CD4-positive, alpha-beta T cell treated with Interleukin-1 beta for 1 hour (primary cell): Measurements from ENCODE around the gene DEAF1.
A peak's percentile ranks its signal among the peaks of the same experiment; 100 is the strongest.
"Not testable (repeated sequence)": the region's sequence is repeated elsewhere in the genome, so short reads cannot be mapped to it uniquely, and the experiment has no call there.

Experiments used
- DNase-seq, 2 donors: peaks; one replicate each; pipeline ENCODE4 v3.0.0-alpha.2; 2020 to 2022

Gene DEAF1

GRCh38 chr11:699753-700152 is 4.7 kb upstream of the DEAF1 start:
- DNase-seq: no peak

- no peak for DNase-seq
Observed at GRCh38 chr11:699116-699508, 4.1 kb upstream of the DEAF1 start.

- DNase-seq: no peak
Observed at GRCh38 chr11:698493-699115, 3.6 kb upstream of the DEAF1 start.

- no peak for DNase-seq
Observed at GRCh38 chr11:697811-698311, 2.8 kb upstream of the DEAF1 start.

- no peak for DNase-seq
Observed at GRCh38 chr11:696955-697491, 2.0 kb upstream of the DEAF1 start.

GRCh38 chr11:695538-696248 is 671 bp upstream of the DEAF1 start, which contains the start of gene TMEM80:
TSS of gene TMEM80 (plus strand) at chr11:695816. CDS start at chr11:695828, 12 bp downstream.
- DNase-seq: peak; percentile 98

- DNase-seq: no peak
Observed at GRCh38 chr11:695288-695537, 191 bp upstream of the DEAF1 start.

GRCh38 chr11:693887-694562 is 997 bp downstream of the DEAF1 start:
- no peak for DNase-seq

GRCh38 chr11:693415-693831 is 1.6 kb downstream of the DEAF1 start:
- no peak for DNase-seq

- DNase-seq: peak; percentile 15 to 84
Observed at GRCh38 chr11:692824-693414, 2.1 kb downstream of the DEAF1 start.

GRCh38 chr11:691710-692590 is 3.1 kb downstream of the DEAF1 start:
- no peak for DNase-seq

GRCh38 chr11:690738-691633 is 4.0 kb downstream of the DEAF1 start:
- DNase-seq: no peak

GRCh38 chr11:690244-690643 is 4.8 kb downstream of the DEAF1 start:
- DNase-seq: not testable (repeated sequence)

- no peak for DNase-seq
Observed at GRCh38 chr11:689625-690024, 5.4 kb downstream of the DEAF1 start.

- DNase-seq: no peak
Observed at GRCh38 chr11:688681-689080, 6.3 kb downstream of the DEAF1 start.

GRCh38 chr11:687751-688150 is 7.3 kb downstream of the DEAF1 start:
- DNase-seq: no peak

GRCh38 chr11:686451-687243 is 8.4 kb downstream of the DEAF1 start:
- DNase-seq: no peak

- DNase-seq: no peak
Observed at GRCh38 chr11:680970-681369, 14.1 kb downstream of the DEAF1 start.

- no peak for DNase-seq
Observed at GRCh38 chr11:680476-680875, 14.5 kb downstream of the DEAF1 start.
